CD4-positive, alpha-beta T cell (primary cell): ENCODE measurements around the gene HOXB3. TPM values are rescaled to one million over a fixed set of nuclear protein-coding genes. Genes with fewer than 3 reads are reported as not detected.

Experiments
- ATAC-seq: fragments of 200-7000 bp; cut with Tn5 transposase; one replicate; pipeline ENCODE4 v1.10.0; 2022; ENCODE audit warnings: mild to moderate bottlenecking; ENCODE audit not compliant: poor library complexity
- CTCF ChIA-PET: fragments of 350-600 bp; sonication (Branson Sonifier 250); formaldehyde crosslinking; loops from one replicate; lab custom pipeline; 2021; ENCODE audit warnings: antibody characterized with exemption, inconsistent platforms; lab: Charles Lee
- POLR2A ChIA-PET: fragments of 350-600 bp; sonication (Branson Sonifier 250); formaldehyde crosslinking; loops from one replicate; lab custom pipeline; 2021; ENCODE audit warnings: antibody characterized with exemption, inconsistent platforms; lab: Charles Lee
- DNase-seq, 14 experiments: peaks; one replicate each; pipeline ENCODE4 v3.0.0-alpha.2; 2013 to 2020; ENCODE audit warnings: mixed read lengths in 2 of 14
- H3K27ac ChIP-seq, 2 donors: one replicate each; pipeline versions ENCODE4 v1.5.1 to v1.7.0; 2013; ENCODE audit warnings: low read length in 2 of 2, low read depth in 1 of 2, mild to moderate bottlenecking in 1 of 2
- H3K27me3 ChIP-seq, 2 experiments: 1 replicate in 1 of 2; 2 replicates in 1 of 2; pipeline versions ENCODE4 v1.6.1 to v1.7.0; 2013; ENCODE audit warnings: low read length in 2 of 2, control low read depth in 1 of 2, mild to moderate bottlenecking in 1 of 2, moderate library complexity in 1 of 2; ENCODE audit not compliant: insufficient read depth in 2 of 2, control insufficient read depth in 1 of 2
- H3K36me3 ChIP-seq: one replicate; pipeline ENCODE4 v1.6.1; 2013; ENCODE audit warnings: low read length, control low read depth; ENCODE audit not compliant: insufficient read depth
- H3K4me1 ChIP-seq: one replicate; pipeline ENCODE4 v1.6.1; 2013; ENCODE audit warnings: low read length, control low read depth; ENCODE audit not compliant: insufficient read depth
- H3K4me3 ChIP-seq: one replicate; pipeline ENCODE4 v1.5.1; 2013; ENCODE audit warnings: mild to moderate bottlenecking, low read length, moderate library complexity
- H3K9me3 ChIP-seq, 2 experiments: 1 replicate in 1 of 2; 2 replicates in 1 of 2; pipeline versions ENCODE4 v1.6.1 to v1.7.0; 2013; ENCODE audit warnings: low read length in 2 of 2, mild to moderate bottlenecking in 2 of 2, control low read depth in 1 of 2, moderate library complexity in 1 of 2; ENCODE audit not compliant: control insufficient read depth in 1 of 2, insufficient read depth in 1 of 2
- H3K27ac Mint-ChIP-seq: one replicate; pipeline ENCODE4 v1.8.0; 2020; ENCODE audit warnings: mixed read lengths
- H3K27me3 Mint-ChIP-seq: one replicate; pipeline ENCODE4 v1.8.0; 2021; ENCODE audit warnings: mixed read lengths
- H3K36me3 Mint-ChIP-seq: one replicate; pipeline ENCODE4 v1.8.0; 2021; ENCODE audit warnings: low read depth, mixed read lengths
- H3K4me1 Mint-ChIP-seq: one replicate; pipeline ENCODE4 v1.8.0; 2021; ENCODE audit warnings: low read depth, mixed read lengths
- H3K4me3 Mint-ChIP-seq: one replicate; pipeline ENCODE4 v1.8.0; 2020; ENCODE audit warnings: mild to moderate bottlenecking, mixed read lengths
- H3K9me3 Mint-ChIP-seq: one replicate; pipeline ENCODE4 v1.8.0; 2020; ENCODE audit warnings: mixed read lengths
- intact Hi-C, 2 experiments: fragments of 100-400 bp; cut with DNase I in 1 of 2; cut with micrococcal nuclease in 1 of 2; formaldehyde crosslinking; loops; one replicate each; pipeline versions ENCODE4 v1.15.1 to v1.9.0; 2023 to 2025; cut with DNase I, micrococcal nuclease
- total RNA-seq, 174 experiments: library from RNA in 2 of 174; stranded (reverse) in 2 of 174; gene quantifications; one replicate each; pipeline ENCODE4 v1.2.3 and lab custom pipeline; 2021 to 2026
- TF ChIP-seq, protein P1 (sequence below): fragments of 200-600 bp; IDR thresholded peaks from one replicate; pipeline ENCODE4 v1.8.0; 2022; ENCODE audit warnings: antibody characterized with exemption, mild to moderate bottlenecking

Gene HOXB3
- total RNA-seq, 2 experiments from 2014 or later: 0.25 to 0.36 TPM

DNA sequence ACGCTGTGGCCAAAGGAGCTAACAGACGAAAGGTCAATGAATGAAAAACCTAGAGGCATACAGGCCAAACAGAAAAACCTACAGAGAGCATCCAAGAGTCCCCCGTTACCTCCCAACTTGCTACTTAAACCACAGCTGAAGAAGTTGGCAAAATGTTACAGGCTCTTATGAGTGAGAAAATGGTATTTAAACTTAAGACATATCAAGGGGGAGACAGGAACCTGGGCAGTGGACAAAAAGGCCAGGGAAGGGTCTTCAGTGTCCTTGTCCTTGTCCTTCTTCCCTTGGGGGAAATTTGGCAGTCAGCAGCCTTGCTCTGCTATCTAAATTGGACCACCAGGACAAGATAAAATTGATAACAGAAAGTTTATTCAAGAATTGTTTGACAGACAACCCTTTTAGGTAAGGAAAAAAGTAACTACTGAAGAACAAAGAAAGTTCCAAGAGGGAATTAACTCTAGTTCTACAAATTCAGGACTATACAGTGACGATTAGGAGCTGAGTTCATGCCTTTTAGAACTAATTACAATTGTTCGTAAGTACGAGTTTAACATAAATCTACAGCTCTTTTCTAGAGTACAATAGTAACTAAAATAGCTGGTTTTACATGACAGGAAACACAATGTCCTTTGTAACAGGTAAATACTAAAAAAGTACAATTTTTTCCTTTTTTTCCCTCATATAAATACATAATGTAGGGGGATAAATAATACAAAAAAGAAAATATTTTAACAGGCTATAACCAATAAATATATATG lies 41.3 kb downstream of the HOXB3 start:
- ChIA-PET POLR2A (interaction anchor here (0.7 kb wide), 1 partner anchor 140 kb away, joined by 3 read pairs; no protein-coding TSS in a partner anchor), CTCF (interaction anchor here (0.9 to 1.2 kb wide), 2 partner anchors 9 kb away, joined by 3 read pairs; no protein-coding TSS in a partner anchor)
- H3K4me3 ChIP-seq: peak overlapping the region; percentile 21
- no peak overlapping the region for H3K4me3 Mint-ChIP-seq
- DNase-seq (no peak), ATAC-seq (no peak)
- no peaks in the 10 kb centered on the region for H3K9me3 ChIP-seq
- intact Hi-C loops: no loop called here
- H3K27me3 ChIP-seq: no peaks in the 10 kb centered on the region
- TF ChIP-seq, protein P1, sequence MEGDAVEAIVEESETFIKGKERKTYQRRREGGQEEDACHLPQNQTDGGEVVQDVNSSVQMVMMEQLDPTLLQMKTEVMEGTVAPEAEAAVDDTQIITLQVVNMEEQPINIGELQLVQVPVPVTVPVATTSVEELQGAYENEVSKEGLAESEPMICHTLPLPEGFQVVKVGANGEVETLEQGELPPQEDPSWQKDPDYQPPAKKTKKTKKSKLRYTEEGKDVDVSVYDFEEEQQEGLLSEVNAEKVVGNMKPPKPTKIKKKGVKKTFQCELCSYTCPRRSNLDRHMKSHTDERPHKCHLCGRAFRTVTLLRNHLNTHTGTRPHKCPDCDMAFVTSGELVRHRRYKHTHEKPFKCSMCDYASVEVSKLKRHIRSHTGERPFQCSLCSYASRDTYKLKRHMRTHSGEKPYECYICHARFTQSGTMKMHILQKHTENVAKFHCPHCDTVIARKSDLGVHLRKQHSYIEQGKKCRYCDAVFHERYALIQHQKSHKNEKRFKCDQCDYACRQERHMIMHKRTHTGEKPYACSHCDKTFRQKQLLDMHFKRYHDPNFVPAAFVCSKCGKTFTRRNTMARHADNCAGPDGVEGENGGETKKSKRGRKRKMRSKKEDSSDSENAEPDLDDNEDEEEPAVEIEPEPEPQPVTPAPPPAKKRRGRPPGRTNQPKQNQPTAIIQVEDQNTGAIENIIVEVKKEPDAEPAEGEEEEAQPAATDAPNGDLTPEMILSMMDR: no peak
- peaks cover 55% of the 10 kb centered on the region for H3K27me3 Mint-ChIP-seq
- H3K4me1 ChIP-seq: peaks cover 44% of the 10 kb centered on the region
- peak overlapping the region; percentile 79 for H3K27ac Mint-ChIP-seq
- peak overlapping the region; percentile 58 to 60 for H3K27ac ChIP-seq
- H3K4me1 Mint-ChIP-seq: peaks cover 34% of the 10 kb centered on the region
- no peaks in the 10 kb centered on the region for H3K36me3 Mint-ChIP-seq
- peaks cover 2% of the 10 kb centered on the region for H3K36me3 ChIP-seq
- H3K9me3 Mint-ChIP-seq: no peaks in the 10 kb centered on the region

- H3K27me3 ChIP-seq: no peaks in the 10 kb centered on the region
- peaks cover 38% of the 10 kb centered on the region for H3K4me1 Mint-ChIP-seq
- intact Hi-C loops: no loop called here
- H3K9me3 ChIP-seq: no peaks in the 10 kb centered on the region
- peaks cover 2% of the 10 kb centered on the region for H3K36me3 ChIP-seq
- no peaks in the 10 kb centered on the region for H3K36me3 Mint-ChIP-seq
- H3K27me3 Mint-ChIP-seq: peaks cover 52% of the 10 kb centered on the region
- no peaks in the 10 kb centered on the region for H3K9me3 Mint-ChIP-seq
- ChIA-PET CTCF (interaction anchor here (1.2 to 1.6 kb wide), 2 partner anchors 10 to 55 kb away, joined by 3 to 8 read pairs; no protein-coding TSS in a partner anchor), POLR2A (interaction anchor here (1.0 kb wide), 1 partner anchor 7 kb away, joined by 7 read pairs; no protein-coding TSS in a partner anchor)
- TF ChIP-seq, protein P1: no peak
- H3K27ac Mint-ChIP-seq: peak overlapping the region; percentile 79
- peak overlapping the region; percentile 70 for H3K4me3 Mint-ChIP-seq
- peak overlapping the region; percentile 21 for H3K4me3 ChIP-seq
- ATAC-seq (no peak), DNase-seq (peak in 9 of 14 experiments; percentile 27 to 81 (median 44))
- peaks cover 48% of the 10 kb centered on the region for H3K4me1 ChIP-seq
- peak overlapping the region; percentile 49 to 60 for H3K27ac ChIP-seq
These were observed 42.1 kb downstream of the HOXB3 start for GRCh38 chr17:48547808-48548522.

DNA sequence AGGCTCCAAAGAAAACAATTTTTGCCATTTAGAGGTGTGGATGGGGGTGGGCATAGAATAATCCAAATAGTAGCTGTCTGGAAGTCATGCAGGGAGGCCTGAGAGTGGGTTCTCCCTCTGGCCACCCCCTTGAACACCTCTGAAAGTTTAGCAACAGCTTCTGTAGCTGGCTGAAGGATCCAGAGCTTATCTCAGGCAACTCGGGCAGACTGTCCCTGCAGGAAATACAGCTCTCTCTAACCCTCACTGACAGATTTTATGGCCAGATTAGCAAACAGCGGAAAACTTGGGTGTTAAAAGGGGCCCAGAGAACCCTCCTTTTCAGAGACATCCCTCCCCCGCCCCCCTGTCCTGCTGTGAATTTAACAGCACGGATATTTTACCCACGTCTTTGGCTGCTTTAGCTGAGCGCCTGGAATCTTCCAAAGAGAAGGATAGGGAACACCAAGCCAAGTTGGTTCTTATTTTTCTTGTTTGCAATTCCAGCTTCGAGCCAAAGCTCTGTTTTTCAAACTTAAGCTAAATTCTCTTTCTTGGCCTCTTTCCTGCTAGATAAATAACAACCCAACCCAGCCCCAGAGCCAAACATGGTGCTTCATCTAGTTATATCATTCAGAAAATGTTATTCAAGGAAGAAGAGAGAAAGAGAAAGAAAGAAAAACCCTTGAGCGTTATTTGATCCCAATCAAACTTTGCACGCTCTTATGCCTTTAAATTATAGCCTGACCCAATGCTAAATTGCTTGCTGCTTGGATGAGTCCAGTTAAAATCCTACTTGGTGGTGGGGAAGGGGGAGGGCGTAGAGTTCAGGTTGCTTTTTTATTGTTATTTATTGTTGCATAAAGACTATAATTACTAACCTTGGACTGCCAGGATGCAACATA lies 42.9 kb downstream of the HOXB3 start:
- peaks cover 2% of the 10 kb centered on the region for H3K36me3 ChIP-seq
- intact Hi-C loops: no loop called here
- POLR2A ChIA-PET: interaction anchor here (1.0 kb wide), 1 partner anchor 8 kb away, joined by 7 read pairs; no protein-coding TSS in a partner anchor
- no peak for ATAC-seq
- H3K27ac ChIP-seq: peak overlapping the region; percentile 31 to 49
- Mint-ChIP-seq H3K27ac (peak overlapping the region; percentile 79), H3K9me3 (no peaks in the 10 kb centered on the region), H3K36me3 (no peaks in the 10 kb centered on the region), H3K4me3 (peak overlapping the region; percentile 50), H3K27me3 (peaks cover 56% of the 10 kb centered on the region), H3K4me1 (peaks cover 45% of the 10 kb centered on the region)
- peaks cover 54% of the 10 kb centered on the region for H3K4me1 ChIP-seq
- no peaks in the 10 kb centered on the region for H3K27me3 ChIP-seq
- H3K9me3 ChIP-seq: no peaks in the 10 kb centered on the region
- TF ChIP-seq, protein P1: no peak
- DNase-seq: peak in 3 of 14 experiments; percentile 29 to 38 (median 31)
- peak overlapping the region; percentile 21 for H3K4me3 ChIP-seq
- CTCF ChIA-PET: interaction anchor here (1.6 kb wide), 1 partner anchor 54 kb away, joined by 8 read pairs; no protein-coding TSS in a partner anchor
